HEK293 (cell line): ENCODE measurements around the gene ABR.
A peak's percentile ranks its signal among the peaks of the same experiment; 100 is the strongest.

Experiments used
- CTCF ChIA-PET: fragments of 350-600 bp; formaldehyde crosslinking; extraction: SDS; loops from one replicate; lab custom pipeline; 2021; ENCODE audit warnings: antibody characterized with exemption; lab: Yijun Ruan, JAX
- POLR2A ChIA-PET: fragments of 300-600 bp; formaldehyde crosslinking; extraction: SDS; loops from one replicate; lab custom pipeline; 2020; ENCODE audit warnings: antibody characterized with exemption, inconsistent platforms; lab: Yijun Ruan, JAX
- H3K27ac ChIP-seq: fragments of 200-500 bp; sonication (Bioruptor generic); 2 replicates; pipeline ENCODE4 v1.5.1; 2014; ENCODE audit warnings: low read depth, low read length, control low read depth, inconsistent platforms; ENCODE audit errors: extremely low read depth
- H3K36me3 ChIP-seq, 2 experiments: fragments of 200-500 bp in 1 of 2; sonication (Bioruptor generic) in 1 of 2; 1 replicate in 1 of 2; 2 replicates in 1 of 2; pipeline ENCODE4 v1.5.1; 2014 to 2017; ENCODE audit warnings: inconsistent platforms in 2 of 2, low read length in 2 of 2; ENCODE audit not compliant: control insufficient read depth in 2 of 2, insufficient read depth in 1 of 2
- H3K4me1 ChIP-seq: fragments of 200-500 bp; sonication (Bioruptor generic); 2 replicates; pipeline ENCODE4 v1.5.1; 2014; ENCODE audit warnings: mild to moderate bottlenecking, low read length, inconsistent platforms; ENCODE audit not compliant: control insufficient read depth, insufficient read depth
- H3K4me3 ChIP-seq: 2 replicates; pipeline ENCODE4 v1.5.1; 2011; ENCODE audit warnings: low read depth, mild to moderate bottlenecking, control low read depth, low read length, moderate library complexity
- H3K9me3 ChIP-seq: fragments of 200-500 bp; sonication (Bioruptor generic); 2 replicates; pipeline ENCODE4 v1.5.1; 2014; ENCODE audit warnings: low read depth, low read length, inconsistent platforms; ENCODE audit not compliant: control insufficient read depth, insufficient read depth
- GLI4 ChIP-seq: fragments of 450-650 bp; formaldehyde crosslinking; IDR thresholded peaks from 2 replicates; pipeline ENCODE4 v1.5.1; 2016; ENCODE audit warnings: missing biosample characterization, missing genetic modification characterization
- GLIS1 ChIP-seq: fragments of 450-650 bp; formaldehyde crosslinking; IDR thresholded peaks from 2 replicates; pipeline ENCODE4 v1.5.1; 2016; ENCODE audit warnings: missing biosample characterization, missing genetic modification characterization
- HOXD13 ChIP-seq: sonication (generic); formaldehyde crosslinking; IDR thresholded peaks from 2 replicates; pipeline ENCODE4 v1.8.0; 2022; ENCODE audit warnings: missing genetic modification reagents, borderline replicate concordance
- KLF1 ChIP-seq: fragments of 450-650 bp; formaldehyde crosslinking; IDR thresholded peaks from 2 replicates; pipeline ENCODE4 v1.5.1; 2016; ENCODE audit warnings: missing biosample characterization, missing genetic modification characterization
- OVOL3 ChIP-seq: fragments of 450-650 bp; formaldehyde crosslinking; IDR thresholded peaks from 2 replicates; pipeline ENCODE4 v1.5.1; 2016; ENCODE audit warnings: missing biosample characterization, missing genetic modification characterization
- YY2 ChIP-seq: fragments of 450-650 bp; formaldehyde crosslinking; IDR thresholded peaks from 2 replicates; pipeline ENCODE4 v1.5.1; 2016; ENCODE audit warnings: missing biosample characterization, missing genetic modification characterization
- ZBTB1 ChIP-seq: fragments of 450-650 bp; formaldehyde crosslinking; IDR thresholded peaks from 2 replicates; pipeline ENCODE4 v1.5.1; 2016; ENCODE audit warnings: missing biosample characterization, missing genetic modification characterization
- ZBTB21 ChIP-seq: fragments of 450-650 bp; formaldehyde crosslinking; IDR thresholded peaks from 2 replicates; pipeline ENCODE4 v1.5.1; 2017; ENCODE audit warnings: missing biosample characterization, missing genetic modification characterization
- ZBTB7A ChIP-seq: fragments of 450-650 bp; formaldehyde crosslinking; IDR thresholded peaks from 2 replicates; pipeline ENCODE4 v1.5.1; 2016; ENCODE audit warnings: low read depth, missing biosample characterization, missing genetic modification characterization
- ZFP37 ChIP-seq: fragments of 450-650 bp; formaldehyde crosslinking; IDR thresholded peaks from 2 replicates; pipeline ENCODE4 v1.5.1; 2016; ENCODE audit warnings: missing biosample characterization, missing genetic modification characterization
- ZFP41 ChIP-seq: fragments of 450-650 bp; formaldehyde crosslinking; IDR thresholded peaks from 2 replicates; pipeline ENCODE4 v1.5.1; 2016; ENCODE audit warnings: missing biosample characterization, missing genetic modification characterization, borderline replicate concordance
- ZIC2 ChIP-seq: fragments of 450-650 bp; formaldehyde crosslinking; IDR thresholded peaks from 2 replicates; pipeline ENCODE4 v1.5.1; 2016; ENCODE audit warnings: missing biosample characterization, missing genetic modification characterization
- ZNF138 ChIP-seq: fragments of 450-650 bp; formaldehyde crosslinking; IDR thresholded peaks from 2 replicates; pipeline ENCODE4 v1.5.1; 2016; ENCODE audit warnings: missing biosample characterization, missing genetic modification characterization, borderline replicate concordance
- ZNF211 ChIP-seq: fragments of 450-650 bp; formaldehyde crosslinking; IDR thresholded peaks from 2 replicates; pipeline ENCODE4 v1.5.1; 2016; ENCODE audit warnings: low read depth, missing biosample characterization, missing genetic modification characterization
- ZNF266 ChIP-seq: fragments of 450-650 bp; formaldehyde crosslinking; IDR thresholded peaks from 2 replicates; pipeline ENCODE4 v1.5.1; 2016; ENCODE audit warnings: missing biosample characterization, missing genetic modification characterization, low read depth
- ZNF280D ChIP-seq: fragments of 450-650 bp; formaldehyde crosslinking; IDR thresholded peaks from 2 replicates; pipeline ENCODE4 v1.5.1; 2016; ENCODE audit warnings: missing biosample characterization, missing genetic modification characterization
- ZNF341 ChIP-seq: fragments of 450-650 bp; formaldehyde crosslinking; IDR thresholded peaks from 2 replicates; pipeline ENCODE4; 2016; ENCODE audit warnings: low read depth, missing biosample characterization, missing genetic modification characterization
- ZNF596 ChIP-seq: fragments of 450-650 bp; IDR thresholded peaks from 2 replicates; pipeline ENCODE4 v1.5.0; 2018; ENCODE audit warnings: missing biosample characterization, mild to moderate bottlenecking, missing genetic modification characterization, moderate library complexity
- ZNF600 ChIP-seq: fragments of 450-650 bp; formaldehyde crosslinking; IDR thresholded peaks from 2 replicates; pipeline ENCODE4 v1.5.1; 2016; ENCODE audit warnings: missing biosample characterization, missing genetic modification characterization
- TF ChIP-seq, protein P1 (sequence below): IDR thresholded peaks from 2 replicates; pipeline ENCODE4 v1.6.1; 2011; ENCODE audit warnings: mild to moderate bottlenecking, low read depth, low read length, borderline replicate concordance

Gene ABR

GRCh38 chr17:1003633-1003971 lies 176.2 kb downstream of the ABR start:
- TF ChIP-seq ZIC2 (tag by site-specific recombination) (peak; percentile 97), ZNF211 (tag by site-specific recombination) (no peak), ZNF600 (tag by site-specific recombination) (no peak)
- TF ChIP-seq, all 188 proteins: peak for 1
- H3K4me1 ChIP-seq, result peaks cover 6% of the 10 kb centered on the region
- ChIA-PET CTCF (interaction anchor here (1.6 kb wide), 1 partner anchor 53 kb away, joined by 7 read pairs; no protein-coding TSS in a partner anchor), POLR2A (no interaction called here)
- H3K4me3 ChIP-seq, result no peak overlapping the region
- H3K27ac ChIP-seq, result no peak overlapping the region
- H3K9me3 ChIP-seq, result no peaks in the 10 kb centered on the region
- peaks cover 18 to 96% of the 10 kb centered on the region in 2 experiments for H3K36me3 ChIP-seq

DNA sequence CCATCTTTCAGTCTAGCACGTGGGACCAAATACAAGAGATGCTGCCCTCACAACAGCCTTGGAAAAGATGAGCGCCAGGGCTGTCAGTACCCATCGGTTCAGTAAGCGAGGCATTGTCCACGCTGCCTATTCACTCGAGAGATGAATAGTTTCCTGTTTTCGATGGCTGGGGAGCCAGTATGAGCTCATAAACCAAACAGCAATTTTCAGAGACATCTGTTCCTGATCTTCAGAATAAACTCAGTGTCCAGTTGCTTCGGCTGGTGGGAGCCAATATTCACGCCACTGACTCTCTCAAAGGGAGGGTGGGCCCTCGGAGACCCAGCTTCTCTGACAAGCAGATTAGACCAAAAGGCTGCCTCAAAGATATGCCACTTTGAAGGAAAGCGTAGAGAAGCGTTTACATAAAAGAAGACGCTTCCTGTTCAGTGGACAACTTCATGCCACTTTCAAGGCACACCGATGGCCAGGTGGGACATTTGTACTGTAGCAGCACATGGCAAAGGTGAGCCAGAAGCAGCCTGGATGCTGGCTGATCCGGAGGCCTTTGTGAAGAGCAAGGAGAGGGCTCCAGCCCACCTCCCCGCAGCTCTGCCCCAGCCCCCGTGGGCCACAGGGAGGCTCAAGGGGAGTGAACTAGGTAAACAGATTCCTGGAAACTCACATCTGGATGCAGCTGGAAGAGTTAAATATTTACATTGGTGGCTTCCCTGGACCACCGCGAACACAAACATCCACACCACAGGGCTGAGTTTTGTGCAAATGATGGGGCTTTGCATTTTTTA lies 176.8 kb downstream of the ABR start:
- Histone ChIP-seq H3K4me3 (no peak overlapping the region), H3K9me3 (no peaks in the 10 kb centered on the region), H3K27ac (peak overlapping the region; percentile 44; the same call in 1 of the 2 replicates), H3K36me3 (peaks cover 18 to 94% of the 10 kb centered on the region in 2 experiments), H3K4me1 (peaks cover 11% of the 10 kb centered on the region)
- CTCF ChIA-PET, result interaction anchor here (4.8 kb wide), 1 partner anchor 53 kb away, joined by 48 read pairs; no protein-coding TSS in a partner anchor
- POLR2A ChIA-PET, result no interaction called here
- TF ChIP-seq HOXD13 (no peak), OVOL3 (no peak), GLI4 (tag by site-specific recombination) (no peak), ZBTB7A (no peak), ZBTB1 (tag by site-specific recombination) (no peak), KLF1 (tag by site-specific recombination) (no peak), ZFP37 (tag by site-specific recombination) (no peak), ZNF341 (tag by site-specific recombination) (no peak), ZNF596 (tag by site-specific recombination) (no peak), ZFP41 (no peak), YY2 (tag by site-specific recombination) (no peak), ZBTB21 (tag by site-specific recombination) (no peak), ZNF138 (no peak), GLIS1 (no peak), ZNF280D (tag by site-specific recombination) (no peak), ZNF266 (tag by site-specific recombination) (no peak)
- TF ChIP-seq, protein P1, sequence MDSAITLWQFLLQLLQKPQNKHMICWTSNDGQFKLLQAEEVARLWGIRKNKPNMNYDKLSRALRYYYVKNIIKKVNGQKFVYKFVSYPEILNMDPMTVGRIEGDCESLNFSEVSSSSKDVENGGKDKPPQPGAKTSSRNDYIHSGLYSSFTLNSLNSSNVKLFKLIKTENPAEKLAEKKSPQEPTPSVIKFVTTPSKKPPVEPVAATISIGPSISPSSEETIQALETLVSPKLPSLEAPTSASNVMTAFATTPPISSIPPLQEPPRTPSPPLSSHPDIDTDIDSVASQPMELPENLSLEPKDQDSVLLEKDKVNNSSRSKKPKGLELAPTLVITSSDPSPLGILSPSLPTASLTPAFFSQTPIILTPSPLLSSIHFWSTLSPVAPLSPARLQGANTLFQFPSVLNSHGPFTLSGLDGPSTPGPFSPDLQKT, result no peak
